Measurements from ENCODE around the gene STAT1.

STAT1 gene

GRCh38 chr2:191031256-191031655 lies 17.3 kb upstream of the STAT1 start:
- Histone ChIP-seq H3K4me3 (no peak overlapping the region), H3K4me1 (peaks cover 0 to 5% (median 2%) of the 10 kb centered on the region in 4 donors), H3K27ac (no peak overlapping the region), H3K27me3 (no peaks in the 10 kb centered on the region), H3K36me3 (no peaks in the 10 kb centered on the region), H3K9me3 (no peaks in the 10 kb centered on the region)
- TF ChIP-seq CTCF (IDR thresholded peaks at IDR 0.05): no peak
- no peak for DNase-seq
- intact Hi-C loops (cut with DNase I; ENCODE audit: low total_unique reads): no loop called here

DNA sequence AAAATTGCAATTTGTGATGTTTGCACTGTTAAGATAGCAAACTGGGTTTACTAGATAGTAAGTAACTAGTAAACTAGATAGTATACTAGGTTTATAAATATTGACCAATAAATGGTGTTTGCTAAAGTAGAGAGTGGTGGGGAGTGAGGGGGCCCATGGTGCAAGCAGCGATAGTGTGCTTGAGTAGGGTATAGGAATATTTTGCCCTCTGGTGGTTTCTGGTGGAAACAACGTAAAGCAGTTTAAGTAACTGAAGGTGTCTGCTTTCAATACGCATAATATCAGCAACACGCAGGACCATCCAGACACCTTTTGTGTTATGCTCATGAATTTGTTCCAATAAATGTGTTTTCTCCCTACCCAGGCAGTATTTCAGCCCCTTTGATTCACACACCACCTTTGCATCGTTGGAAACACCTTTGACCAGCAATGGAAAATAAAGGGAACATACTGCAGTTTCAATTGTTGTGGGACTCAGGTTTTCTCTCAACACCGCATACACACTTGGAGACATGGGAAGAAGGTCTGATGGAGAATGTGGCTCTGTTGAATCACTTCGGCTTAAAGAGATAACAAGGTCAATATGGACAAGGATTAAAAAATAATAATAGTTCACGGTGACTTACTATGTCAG lies 16.7 kb upstream of the STAT1 start:
- TF ChIP-seq CTCF (IDR thresholded peaks at IDR 0.05): peak; percentile 53 to 67
- intact Hi-C loops (cut with DNase I; ENCODE audit: low total_unique reads): no loop called here
- no peaks in the 10 kb centered on the region for H3K27me3 ChIP-seq
- H3K4me3 ChIP-seq: no peak overlapping the region
- peaks cover 0 to 5% (median 2%) of the 10 kb centered on the region in 4 donors for H3K4me1 ChIP-seq
- H3K9me3 ChIP-seq: no peaks in the 10 kb centered on the region
- no peak for DNase-seq
- no peaks in the 10 kb centered on the region for H3K36me3 ChIP-seq
- H3K27ac ChIP-seq: no peak overlapping the region

DNA sequence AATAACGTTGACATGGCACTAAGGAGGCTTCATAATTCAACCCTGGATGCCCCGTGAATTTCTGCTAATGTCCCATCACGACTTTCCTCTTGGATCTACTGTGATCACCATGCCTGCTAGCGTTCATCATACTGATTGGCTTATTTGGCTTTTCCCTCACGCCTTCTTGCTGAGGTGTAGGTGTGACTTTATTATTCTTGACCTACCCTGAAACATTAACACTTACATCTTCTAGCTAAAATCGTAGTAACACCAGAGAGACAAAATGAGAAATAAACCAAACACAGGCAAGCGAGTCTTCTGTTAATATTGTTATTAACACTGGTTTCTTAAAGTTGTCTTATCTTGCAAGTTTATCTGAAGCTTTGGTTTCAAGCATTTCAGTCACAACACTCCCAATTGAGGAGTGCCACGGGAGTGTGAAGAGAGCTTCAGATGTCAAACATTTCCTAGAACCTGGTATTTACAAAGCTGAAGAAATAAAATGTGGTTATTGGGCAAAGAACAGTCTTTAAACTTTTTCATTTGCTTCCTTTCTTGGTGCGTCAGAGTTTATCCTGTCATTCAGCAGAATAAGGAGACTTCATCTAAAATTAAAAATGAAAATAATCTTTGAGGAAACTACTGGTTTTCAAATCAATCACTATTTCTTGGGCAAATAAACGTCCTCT lies 15.4 kb upstream of the STAT1 start:
- no peak for DNase-seq
- no peaks in the 10 kb centered on the region for H3K9me3 ChIP-seq
- no peak overlapping the region for H3K4me3 ChIP-seq
- H3K4me1 ChIP-seq: peaks cover 0 to 5% (median 2%) of the 10 kb centered on the region in 4 donors
- no peaks in the 10 kb centered on the region for H3K36me3 ChIP-seq
- no peaks in the 10 kb centered on the region for H3K27me3 ChIP-seq
- H3K27ac ChIP-seq: no peak overlapping the region
- intact Hi-C loops (cut with DNase I; ENCODE audit: low total_unique reads): loop anchor here (2.0 kb wide), 1 partner anchor 247 kb away; no protein-coding TSS in a partner anchor
- no peak for TF ChIP-seq CTCF (IDR thresholded peaks at IDR 0.05)

GRCh38 chr2:191026377-191026776 lies 12.4 kb upstream of the STAT1 start:
- H3K27ac ChIP-seq: no peak overlapping the region

GRCh38 chr2:191025135-191025534 lies 11.2 kb upstream of the STAT1 start:
- Histone ChIP-seq H3K4me1 (peaks cover 0 to 11% (median 4%) of the 10 kb centered on the region in 4 donors), H3K36me3 (no peaks in the 10 kb centered on the region), H3K27me3 (no peaks in the 10 kb centered on the region), H3K4me3 (no peak overlapping the region), H3K27ac (no peak overlapping the region), H3K9me3 (no peaks in the 10 kb centered on the region)
- DNase-seq: no peak
- TF ChIP-seq CTCF (IDR thresholded peaks at IDR 0.05): no peak
- intact Hi-C loops (cut with DNase I; ENCODE audit: low total_unique reads): no loop called here

More at GRCh38 chr2:191026377-191026776, 12.4 kb upstream of the STAT1 start:
- intact Hi-C loops (cut with DNase I; ENCODE audit: low total_unique reads): no loop called here
- Histone ChIP-seq H3K9me3 (no peaks in the 10 kb centered on the region), H3K4me3 (no peak overlapping the region), H3K27me3 (no peaks in the 10 kb centered on the region), H3K36me3 (no peaks in the 10 kb centered on the region), H3K4me1 (peaks cover 0 to 9% (median 4%) of the 10 kb centered on the region in 4 donors)
- no peak for TF ChIP-seq CTCF (IDR thresholded peaks at IDR 0.05)
- DNase-seq: no peak

Data from tibial artery (tissue), 4 donors.